Measurements from ENCODE around the gene THG1L.

DNA sequence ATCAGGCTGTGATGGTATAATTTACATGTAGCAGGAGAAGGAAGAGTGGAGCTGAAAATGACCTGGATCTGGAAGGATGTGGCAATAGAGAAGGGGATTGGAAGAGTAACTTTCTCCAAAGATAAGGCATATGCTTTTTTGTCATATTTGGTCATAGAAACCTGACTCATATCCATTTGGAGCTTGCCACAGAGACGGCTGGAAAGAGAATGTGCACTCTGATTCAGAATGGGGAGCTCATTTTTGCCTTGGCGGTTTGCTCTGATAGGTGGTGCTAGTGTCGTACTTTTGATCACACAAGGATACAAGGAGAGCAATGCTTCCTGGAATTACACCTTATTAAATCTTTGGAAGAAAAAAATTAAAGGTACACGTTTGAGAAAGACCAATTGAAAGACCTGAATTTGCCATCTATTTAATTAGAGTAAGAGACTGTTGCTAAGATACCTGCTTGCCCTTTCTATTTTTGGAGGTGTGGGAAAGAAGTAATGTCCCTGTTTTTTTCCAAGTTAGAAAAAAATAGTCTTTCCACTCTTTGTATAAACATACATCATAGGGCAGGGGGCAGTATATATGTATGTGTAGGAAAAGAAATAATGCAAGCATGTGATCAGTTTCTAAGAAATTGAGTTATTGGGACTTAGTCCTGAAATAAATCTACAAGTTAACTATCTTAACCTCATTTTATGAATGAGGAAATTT is 17.7 kb downstream of the THG1L start:
- no peak for TF ChIP-seq POLR2A (IDR thresholded peaks at IDR 0.05; ENCODE audit: low read length)
- TF ChIP-seq GATA1 (IDR thresholded peaks at IDR 0.05; ENCODE audit: low read depth, low read length), result no peak
